HCT116 (cell line): ENCODE results near the gene PHF19. TPM values are rescaled to one million over a fixed set of nuclear protein-coding genes. Genes with fewer than 3 reads are reported as not detected.

Source experiments
- ATAC-seq: fragments of 200-7000 bp; cut with Tn5 transposase; 2 replicates; pipeline ENCODE4 v1.9.1; 2020; ENCODE audit warnings: mild to moderate bottlenecking, moderate library complexity
- BruUV-seq: library from RNA; stranded (reverse); fragments of 400-500 nt; replicated peaks from 2 replicates; lab custom pipeline; 2021; lab: Mats Ljungman, UMichigan
- CTCF ChIA-PET: fragments of 300-600 bp; sonication (Branson Sonifier 250); formaldehyde crosslinking; loops from one replicate; lab custom pipeline; 2021; ENCODE audit warnings: antibody characterized with exemption; lab: Charles Lee
- POLR2A ChIA-PET: fragments of 300-600, 350-600 bp; sonication (Branson Sonifier 250); formaldehyde crosslinking; loops from one replicate; lab custom pipeline; 2021; ENCODE audit warnings: antibody characterized with exemption; lab: Charles Lee
- RAD21 ChIA-PET, 2 experiments: fragments of 300-600 bp; sonication (Branson Sonifier 250); formaldehyde crosslinking; loops; one replicate each; lab custom pipeline; 2023; ENCODE audit warnings: low total read pairs in 2 of 2; ENCODE audit not compliant: uncharacterized antibody in 2 of 2, unreplicated experiment in 2 of 2, low non-redundant PET in 1 of 2; lab: Charles Lee
- DNase-seq: peaks from one replicate; pipeline ENCODE4 v3.0.0-alpha.2; 2010; ENCODE audit warnings: low read depth, low spot score
- H2AFZ ChIP-seq: fragments of 200-600 bp; shearing (Covaris generic), sonication (generic); 2 replicates; pipeline ENCODE4 v1.6.1; 2017; ENCODE audit warnings: low read depth, mixed run types, mixed read lengths, antibody characterized with exemption, low read length; ENCODE audit not compliant: poor library complexity, severe bottlenecking
- H3K27ac ChIP-seq: 2 replicates; pipeline ENCODE4 v1.5.1; 2012; ENCODE audit warnings: low read depth, low read length
- H3K27me3 ChIP-seq: fragments of 200-600 bp; sonication (generic); 2 replicates; pipeline ENCODE4 v1.6.1; 2016; ENCODE audit warnings: mixed run types, low read length, mixed read lengths; ENCODE audit not compliant: insufficient read depth
- H3K36me3 ChIP-seq, 2 experiments: fragments of 200-500 bp in 1 of 2; fragments of 200-600 bp in 1 of 2; sonication (Bioruptor generic) in 1 of 2; sonication (generic) in 1 of 2; 2 replicates each; pipeline versions ENCODE4 v1.5.1 to v1.6.1; 2014 to 2016; ENCODE audit warnings: low read length in 2 of 2, inconsistent platforms in 1 of 2, mixed read lengths in 1 of 2, mixed run types in 1 of 2; ENCODE audit not compliant: insufficient read depth in 2 of 2, control insufficient read depth in 1 of 2
- H3K4me1 ChIP-seq, 2 experiments: fragments of 200-600 bp in 1 of 2; sonication (generic) in 1 of 2; 2 replicates each; pipeline versions ENCODE4 v1.5.1 to v1.6.1; 2012 to 2017; ENCODE audit warnings: low read length in 2 of 2, inconsistent platforms in 1 of 2, mild to moderate bottlenecking in 1 of 2, mixed read lengths in 1 of 2, mixed run types in 1 of 2, moderate library complexity in 1 of 2; ENCODE audit not compliant: insufficient read depth in 2 of 2, control insufficient read depth in 1 of 2
- H3K4me2 ChIP-seq: fragments of 200-600 bp; sonication (generic); 2 replicates; pipeline ENCODE4 v1.6.1; 2017; ENCODE audit warnings: mixed run types, low read length, mixed read lengths
- H3K4me3 ChIP-seq, 2 experiments: fragments of 200-600 bp in 1 of 2; sonication (generic) in 1 of 2; replicated peaks in 1 of 2; 2 replicates each; pipeline ENCODE4 v1.5.1; 2011 to 2016; ENCODE audit warnings: low read length in 2 of 2, control low read depth in 1 of 2, low read depth in 1 of 2, mild to moderate bottlenecking in 1 of 2, mixed read lengths in 1 of 2, mixed run types in 1 of 2
- H3K79me2 ChIP-seq: fragments of 200-600 bp; sonication (generic); 2 replicates; pipeline ENCODE4 v1.6.1; 2017; ENCODE audit warnings: mild to moderate bottlenecking, mixed run types, low read length, moderate library complexity, mixed read lengths; ENCODE audit not compliant: insufficient read depth
- H3K9ac ChIP-seq: fragments of 200-600 bp; sonication (generic); 2 replicates; pipeline ENCODE4 v1.6.1; 2016; ENCODE audit warnings: low read length, mixed read lengths
- H3K9me2 ChIP-seq: fragments of 200-600 bp; sonication (generic), shearing (Covaris generic); 2 replicates; pipeline ENCODE4 v1.6.1; 2017; ENCODE audit warnings: mixed run types, mild to moderate bottlenecking, moderate library complexity; ENCODE audit not compliant: insufficient read depth
- H3K9me3 ChIP-seq, 2 experiments: fragments of 200-500 bp in 1 of 2; fragments of 200-600 bp in 1 of 2; sonication (Bioruptor generic) in 1 of 2; sonication (generic) in 1 of 2; 2 replicates each; pipeline ENCODE4 v1.6.1; 2014 to 2017; ENCODE audit warnings: low read length in 2 of 2, mixed read lengths in 2 of 2, inconsistent platforms in 1 of 2, low read depth in 1 of 2, mild to moderate bottlenecking in 1 of 2, mixed run types in 1 of 2, moderate library complexity in 1 of 2; ENCODE audit not compliant: control insufficient read depth in 1 of 2, insufficient read depth in 1 of 2
- H4K20me1 ChIP-seq: fragments of 200-600 bp; sonication (generic), shearing (Covaris generic); 2 replicates; pipeline ENCODE4 v1.6.1; 2017; ENCODE audit warnings: mixed run types, mild to moderate bottlenecking, moderate library complexity; ENCODE audit not compliant: insufficient read depth
- CEBPB ChIP-seq: IDR thresholded peaks from 2 replicates; pipeline ENCODE4 v1.6.1; 2012; ENCODE audit warnings: low read depth
- ELF1 ChIP-seq: IDR thresholded peaks from 2 replicates; pipeline ENCODE4 v1.6.1; 2012; ENCODE audit warnings: low read depth, borderline replicate concordance
- EZH2 ChIP-seq: fragments of 200-600 bp; sonication (generic); IDR thresholded peaks from 2 replicates; pipeline ENCODE4 v1.6.1; 2017; ENCODE audit warnings: antibody characterized with exemption, mixed run types
- EZH2phosphoT487 ChIP-seq: fragments of 200-600 bp; IDR thresholded peaks from 2 replicates; pipeline ENCODE4 v1.6.1; 2018; ENCODE audit warnings: antibody characterized with exemption, borderline replicate concordance
- FOSL1 ChIP-seq: IDR thresholded peaks from 2 replicates; pipeline ENCODE4 v1.6.1; 2012; ENCODE audit warnings: low read depth
- JUND ChIP-seq: IDR thresholded peaks from 2 replicates; pipeline ENCODE4 v1.6.1; 2012
- YY1 ChIP-seq: IDR thresholded peaks from 2 replicates; pipeline ENCODE4 v1.6.1; 2011; ENCODE audit warnings: low read length, low read depth, moderate library complexity, mild to moderate bottlenecking; ENCODE audit not compliant: insufficient replicate concordance; ENCODE audit errors: extremely low read depth
- intact Hi-C: fragments of 100-400 bp; cut with micrococcal nuclease; formaldehyde crosslinking; loops from 2 replicates; pipeline ENCODE4 v1.10.0; 2022
- total RNA-seq: library from RNA; stranded (reverse); gene quantifications from one replicate; pipeline ENCODE4 v1.2.1, GENCODE V29; 2021; ENCODE audit not compliant: unreplicated experiment
- TF ChIP-seq, protein P1 (sequence below): IDR thresholded peaks from 2 replicates; pipeline ENCODE4 v1.6.1; 2012; ENCODE audit warnings: low read depth
- TF ChIP-seq, protein P2 (sequence below), 3 experiments: fragments of 200-600 bp in 1 of 3; sonication (generic) in 1 of 3; IDR thresholded peaks in 2 of 3; conservative IDR thresholded peaks in 1 of 3; 2 replicates each; pipeline ENCODE4 v1.5.1; 2012 to 2017; ENCODE audit warnings: low read depth in 2 of 3, low read length in 2 of 3, antibody characterized with exemption in 1 of 3, borderline replicate concordance in 1 of 3, control low read depth in 1 of 3, mild to moderate bottlenecking in 1 of 3, mixed read lengths in 1 of 3, mixed run types in 1 of 3, moderate library complexity in 1 of 3; ENCODE audit not compliant: insufficient read depth in 1 of 3

Gene PHF19
- total RNA-seq, 1 experiment from 2014 or later: 74.0 TPM

DNA sequence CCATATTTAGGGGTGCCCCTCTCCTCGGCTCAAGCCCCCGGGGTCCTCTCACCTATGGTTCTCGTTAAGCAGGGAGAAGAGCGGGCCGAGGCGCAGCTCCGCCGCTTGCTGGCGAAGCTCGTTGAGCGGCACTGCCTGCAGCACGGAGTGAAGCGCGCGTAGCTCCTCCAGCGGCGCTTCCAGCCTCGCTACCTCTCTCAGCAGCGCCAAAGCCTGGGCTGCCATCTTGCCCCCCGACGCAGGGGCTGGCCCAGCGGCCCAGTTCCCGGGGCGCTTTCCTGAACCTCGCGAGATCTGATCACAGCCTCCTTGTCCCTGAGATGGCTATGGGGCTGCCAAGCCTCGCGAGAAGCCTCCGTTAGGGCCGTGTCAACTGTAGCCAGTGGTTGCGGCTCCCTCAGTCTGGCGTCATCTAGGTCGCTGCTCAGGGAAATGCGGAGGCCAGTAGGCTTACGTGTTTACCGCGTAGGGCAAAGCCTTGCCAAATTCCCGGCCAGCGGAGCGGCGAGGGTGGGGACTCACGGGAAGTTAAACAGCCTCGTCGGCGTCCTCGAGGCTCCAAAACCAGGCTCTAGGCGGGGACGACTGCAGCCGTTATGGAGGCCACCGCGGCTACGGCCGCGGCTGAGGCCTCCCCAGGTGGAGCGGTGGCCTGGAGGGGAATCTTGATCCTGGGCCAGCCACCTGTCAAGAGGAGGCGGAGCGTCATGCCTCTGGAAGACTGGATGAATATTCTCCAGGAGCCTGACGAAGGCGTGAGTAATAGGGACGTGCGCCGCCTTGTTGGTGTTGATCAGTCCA is 34.1 kb downstream of the PHF19 start, which contains the start of gene PSMD5 (continued):
- TF ChIP-seq, protein P1, sequence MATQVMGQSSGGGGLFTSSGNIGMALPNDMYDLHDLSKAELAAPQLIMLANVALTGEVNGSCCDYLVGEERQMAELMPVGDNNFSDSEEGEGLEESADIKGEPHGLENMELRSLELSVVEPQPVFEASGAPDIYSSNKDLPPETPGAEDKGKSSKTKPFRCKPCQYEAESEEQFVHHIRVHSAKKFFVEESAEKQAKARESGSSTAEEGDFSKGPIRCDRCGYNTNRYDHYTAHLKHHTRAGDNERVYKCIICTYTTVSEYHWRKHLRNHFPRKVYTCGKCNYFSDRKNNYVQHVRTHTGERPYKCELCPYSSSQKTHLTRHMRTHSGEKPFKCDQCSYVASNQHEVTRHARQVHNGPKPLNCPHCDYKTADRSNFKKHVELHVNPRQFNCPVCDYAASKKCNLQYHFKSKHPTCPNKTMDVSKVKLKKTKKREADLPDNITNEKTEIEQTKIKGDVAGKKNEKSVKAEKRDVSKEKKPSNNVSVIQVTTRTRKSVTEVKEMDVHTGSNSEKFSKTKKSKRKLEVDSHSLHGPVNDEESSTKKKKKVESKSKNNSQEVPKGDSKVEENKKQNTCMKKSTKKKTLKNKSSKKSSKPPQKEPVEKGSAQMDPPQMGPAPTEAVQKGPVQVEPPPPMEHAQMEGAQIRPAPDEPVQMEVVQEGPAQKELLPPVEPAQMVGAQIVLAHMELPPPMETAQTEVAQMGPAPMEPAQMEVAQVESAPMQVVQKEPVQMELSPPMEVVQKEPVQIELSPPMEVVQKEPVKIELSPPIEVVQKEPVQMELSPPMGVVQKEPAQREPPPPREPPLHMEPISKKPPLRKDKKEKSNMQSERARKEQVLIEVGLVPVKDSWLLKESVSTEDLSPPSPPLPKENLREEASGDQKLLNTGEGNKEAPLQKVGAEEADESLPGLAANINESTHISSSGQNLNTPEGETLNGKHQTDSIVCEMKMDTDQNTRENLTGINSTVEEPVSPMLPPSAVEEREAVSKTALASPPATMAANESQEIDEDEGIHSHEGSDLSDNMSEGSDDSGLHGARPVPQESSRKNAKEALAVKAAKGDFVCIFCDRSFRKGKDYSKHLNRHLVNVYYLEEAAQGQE: no peak
- TF ChIP-seq EZH2: no peak

DNA sequence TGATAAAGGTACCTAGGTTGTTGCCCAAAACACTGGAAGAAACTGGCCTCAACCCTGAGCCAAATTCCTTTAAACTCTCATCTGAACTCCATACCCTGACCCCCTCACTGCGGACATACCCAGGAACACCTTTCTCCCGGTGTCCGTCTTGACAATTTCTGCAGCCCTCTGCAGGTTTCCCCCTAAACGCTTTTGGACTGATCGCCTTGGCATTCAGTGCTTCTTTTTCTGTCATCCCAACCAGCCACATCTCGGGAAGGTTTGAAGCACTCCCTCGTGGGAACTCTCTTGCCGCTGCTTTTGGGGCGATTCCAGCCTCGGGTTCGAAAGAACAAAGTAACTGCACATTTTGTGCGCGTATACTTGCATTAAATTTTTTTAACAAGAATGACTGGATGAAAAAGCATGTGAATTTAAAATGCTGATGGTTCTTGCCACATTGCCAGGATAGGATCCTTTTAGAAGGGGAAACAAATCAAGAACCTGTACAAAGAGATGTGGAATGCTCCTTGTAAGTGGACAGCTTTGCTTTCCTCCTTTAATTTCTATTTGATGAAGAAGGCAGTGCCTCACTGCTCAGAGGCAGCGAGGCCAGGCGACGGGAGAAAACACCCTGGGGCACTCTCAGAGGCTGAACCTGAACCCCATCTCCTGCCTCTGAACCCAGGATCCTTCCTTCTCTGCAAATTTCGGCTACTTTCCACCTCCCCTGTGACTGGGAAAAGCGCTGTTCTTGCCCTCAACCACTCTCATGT is 34.9 kb downstream of the PHF19 start:
- peak; percentile 9; the same call in 1 of the 2 replicates for ATAC-seq
- peak overlapping the region; percentile 89 for H3K4me2 ChIP-seq
- ChIA-PET RAD21 (no interaction called here), POLR2A (interaction anchor here (0.7 to 0.9 kb wide), 2 partner anchors 41 to 49 kb away, joined by 3 read pairs; partner anchors contain the start of gene FBXW2), CTCF (no interaction called here)
- H3K4me3 ChIP-seq: peak overlapping the region; percentile 88 to 99
- peaks cover 9 to 20% of the 10 kb centered on the region in 2 experiments for H3K4me1 ChIP-seq
- intact Hi-C loops: loop anchor here (2.0 kb wide), 1 partner anchor 27 kb away; no protein-coding TSS in a partner anchor
- peak overlapping the region; percentile 94 for H3K9ac ChIP-seq
- H3K27me3 ChIP-seq: no peaks in the 10 kb centered on the region
- no peaks in the 10 kb centered on the region; a peak in 1 of 4 replicates for H3K36me3 ChIP-seq
- no peaks in the 10 kb centered on the region for H3K9me2 ChIP-seq
- TSS peak; percentile 65 for BruUV-seq
- no peaks in the 10 kb centered on the region for H3K9me3 ChIP-seq
- H2AFZ ChIP-seq: no peak overlapping the region
- no peak for DNase-seq
- H4K20me1 ChIP-seq: no peaks in the 10 kb centered on the region
- TF ChIP-seq EZH2phosphoT487 (no peak), FOSL1 (no peak), EZH2 (no peak), ELF1 (no peak), JUND (no peak), CEBPB (no peak), YY1 (no peak)
- TF ChIP-seq, protein P2, sequence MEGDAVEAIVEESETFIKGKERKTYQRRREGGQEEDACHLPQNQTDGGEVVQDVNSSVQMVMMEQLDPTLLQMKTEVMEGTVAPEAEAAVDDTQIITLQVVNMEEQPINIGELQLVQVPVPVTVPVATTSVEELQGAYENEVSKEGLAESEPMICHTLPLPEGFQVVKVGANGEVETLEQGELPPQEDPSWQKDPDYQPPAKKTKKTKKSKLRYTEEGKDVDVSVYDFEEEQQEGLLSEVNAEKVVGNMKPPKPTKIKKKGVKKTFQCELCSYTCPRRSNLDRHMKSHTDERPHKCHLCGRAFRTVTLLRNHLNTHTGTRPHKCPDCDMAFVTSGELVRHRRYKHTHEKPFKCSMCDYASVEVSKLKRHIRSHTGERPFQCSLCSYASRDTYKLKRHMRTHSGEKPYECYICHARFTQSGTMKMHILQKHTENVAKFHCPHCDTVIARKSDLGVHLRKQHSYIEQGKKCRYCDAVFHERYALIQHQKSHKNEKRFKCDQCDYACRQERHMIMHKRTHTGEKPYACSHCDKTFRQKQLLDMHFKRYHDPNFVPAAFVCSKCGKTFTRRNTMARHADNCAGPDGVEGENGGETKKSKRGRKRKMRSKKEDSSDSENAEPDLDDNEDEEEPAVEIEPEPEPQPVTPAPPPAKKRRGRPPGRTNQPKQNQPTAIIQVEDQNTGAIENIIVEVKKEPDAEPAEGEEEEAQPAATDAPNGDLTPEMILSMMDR (IDR thresholded peaks at IDR 0.05 in 2 of 3, conservative IDR thresholded peaks at IDR 0.05 in 1 of 3; ENCODE audit: borderline replicate concordance in 1 of 3, insufficient read depth in 1 of 3, low read depth in 2 of 3, low read length in 2 of 3): no peak
- peaks cover 57% of the 10 kb centered on the region for H3K79me2 ChIP-seq
- peak overlapping the region; percentile 65 for H3K27ac ChIP-seq
